Gastroesophageal sphincter (tissue), 4 donors: ENCODE results near the gene FANCC. TPM values are rescaled to one million over a fixed set of nuclear protein-coding genes. Genes with fewer than 3 reads are reported as not detected.
"Not testable (repeated sequence)": the region's sequence is repeated elsewhere in the genome, so short reads cannot be mapped to it uniquely, and the experiment has no call there.

ENCODE experiments used
- ATAC-seq: fragments of 150-250 bp; one replicate; pipeline ENCODE4 v1.9.1; 2016; ENCODE audit warnings: mild to moderate bottlenecking, moderate library complexity
- H3K27ac ChIP-seq, 4 donors: fragments of 200-600 bp; sonication (generic) in 3 of 4; 1 replicate in 3 of 4; 2 replicates in 1 of 4; pipeline ENCODE4 v1.5.1; 2016 to 2019
- H3K27me3 ChIP-seq: fragments of 200-600 bp; sonication (generic); one replicate; pipeline ENCODE4 v1.5.1; 2019
- H3K36me3 ChIP-seq, 2 donors: fragments of 200-600 bp; sonication (generic); one replicate each; pipeline ENCODE4 v1.5.1; 2019; ENCODE audit warnings: control low read depth in 1 of 2
- H3K4me1 ChIP-seq, 3 donors: fragments of 200-600 bp; sonication (generic); 1 replicate in 2 of 3; 2 replicates in 1 of 3; pipeline ENCODE4 v1.5.1; 2016 to 2019; ENCODE audit warnings: control low read depth in 2 of 3
- H3K4me3 ChIP-seq, 2 donors: fragments of 200-600 bp; sonication (generic); one replicate each; pipeline ENCODE4 v1.5.1; 2019; ENCODE audit warnings: mild to moderate bottlenecking in 1 of 2, moderate library complexity in 1 of 2
- H3K9me3 ChIP-seq, 3 donors: fragments of 200-600 bp; sonication (generic); one replicate each; pipeline ENCODE4 v1.5.1; 2017 to 2019; ENCODE audit warnings: control low read depth in 2 of 3
- EP300 ChIP-seq: sonication (generic); formaldehyde crosslinking; IDR thresholded peaks from one replicate; pipeline ENCODE4 v1.6.1; 2017; ENCODE audit warnings: antibody characterized with exemption, mild to moderate bottlenecking
- POLR2A ChIP-seq, 2 donors: fragments of 450-650 bp; IDR thresholded peaks; one replicate each; pipeline ENCODE4 v1.6.1; 2017; ENCODE audit warnings: antibody characterized with exemption in 2 of 2, mild to moderate bottlenecking in 2 of 2, moderate library complexity in 1 of 2
- POLR2AphosphoS5 ChIP-seq: sonication (generic); formaldehyde crosslinking; IDR thresholded peaks from one replicate; pipeline ENCODE4 v1.6.1; 2017; ENCODE audit warnings: antibody characterized with exemption
- WGBS, 2 donors: methylation state at CpG; one replicate each; pipeline ENCODE4 v1.1.5; 2018; ENCODE audit warnings: low coverage in 1 of 2; 5-methylcytosine and 5-hydroxymethylcytosine counted together
- total RNA-seq, 4 donors: library from RNA; depleted of rRNA; stranded (reverse); fragments of >200 nt; gene quantifications; one replicate each; pipeline ENCODE4 v1.1.0, GENCODE V29; 2016
- TF ChIP-seq, protein P1 (sequence below), 4 experiments: fragments of 200-600 bp in 2 of 4; fragments of 450-650 bp in 2 of 4; sonication (generic) in 1 of 4; IDR thresholded peaks; one replicate each; pipeline ENCODE4 v1.5.1; 2017 to 2019; ENCODE audit warnings: antibody characterized with exemption in 4 of 4, mild to moderate bottlenecking in 2 of 4, moderate library complexity in 2 of 4

The FANCC gene
- total RNA-seq, 4 donors from 2014 or later = 4.9 to 9.4 (median 7.4) TPM

DNA sequence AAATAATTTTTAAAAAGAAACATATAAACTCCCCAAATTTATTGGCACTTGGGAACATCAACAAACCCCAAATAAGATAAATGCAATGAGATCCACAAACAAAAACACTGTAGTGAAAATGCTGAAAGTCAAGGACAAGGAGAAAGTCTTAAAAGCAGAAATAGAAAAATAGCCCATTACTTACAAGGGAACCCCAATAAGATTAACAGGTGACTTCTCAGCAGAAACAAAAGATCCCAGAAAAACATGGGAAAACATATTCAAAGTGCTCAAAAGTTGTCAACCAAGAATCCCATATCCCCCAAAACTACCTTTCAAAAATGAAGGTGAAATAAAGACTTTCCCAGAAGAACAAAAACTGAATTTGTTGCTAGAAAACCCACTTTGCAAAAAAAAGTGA is 40.0 kb downstream of the FANCC start:
- Histone ChIP-seq H3K4me1 (no peaks in the 10 kb centered on the region), H3K27ac (no peak overlapping the region), H3K4me3 (no peak overlapping the region), H3K27me3 (no peaks in the 10 kb centered on the region), H3K9me3 (peaks cover 0 to 14% (median 0%) of the 10 kb centered on the region in 3 donors), H3K36me3 (no peaks in the 10 kb centered on the region)
- ATAC-seq = no peak
- TF ChIP-seq POLR2AphosphoS5 = no peak
- TF ChIP-seq EP300 = no peak
- TF ChIP-seq, protein P1, sequence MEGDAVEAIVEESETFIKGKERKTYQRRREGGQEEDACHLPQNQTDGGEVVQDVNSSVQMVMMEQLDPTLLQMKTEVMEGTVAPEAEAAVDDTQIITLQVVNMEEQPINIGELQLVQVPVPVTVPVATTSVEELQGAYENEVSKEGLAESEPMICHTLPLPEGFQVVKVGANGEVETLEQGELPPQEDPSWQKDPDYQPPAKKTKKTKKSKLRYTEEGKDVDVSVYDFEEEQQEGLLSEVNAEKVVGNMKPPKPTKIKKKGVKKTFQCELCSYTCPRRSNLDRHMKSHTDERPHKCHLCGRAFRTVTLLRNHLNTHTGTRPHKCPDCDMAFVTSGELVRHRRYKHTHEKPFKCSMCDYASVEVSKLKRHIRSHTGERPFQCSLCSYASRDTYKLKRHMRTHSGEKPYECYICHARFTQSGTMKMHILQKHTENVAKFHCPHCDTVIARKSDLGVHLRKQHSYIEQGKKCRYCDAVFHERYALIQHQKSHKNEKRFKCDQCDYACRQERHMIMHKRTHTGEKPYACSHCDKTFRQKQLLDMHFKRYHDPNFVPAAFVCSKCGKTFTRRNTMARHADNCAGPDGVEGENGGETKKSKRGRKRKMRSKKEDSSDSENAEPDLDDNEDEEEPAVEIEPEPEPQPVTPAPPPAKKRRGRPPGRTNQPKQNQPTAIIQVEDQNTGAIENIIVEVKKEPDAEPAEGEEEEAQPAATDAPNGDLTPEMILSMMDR (IDR thresholded peaks at IDR 0.05) = no peak
- TF ChIP-seq POLR2A (IDR thresholded peaks at IDR 0.05) = no peak

DNA sequence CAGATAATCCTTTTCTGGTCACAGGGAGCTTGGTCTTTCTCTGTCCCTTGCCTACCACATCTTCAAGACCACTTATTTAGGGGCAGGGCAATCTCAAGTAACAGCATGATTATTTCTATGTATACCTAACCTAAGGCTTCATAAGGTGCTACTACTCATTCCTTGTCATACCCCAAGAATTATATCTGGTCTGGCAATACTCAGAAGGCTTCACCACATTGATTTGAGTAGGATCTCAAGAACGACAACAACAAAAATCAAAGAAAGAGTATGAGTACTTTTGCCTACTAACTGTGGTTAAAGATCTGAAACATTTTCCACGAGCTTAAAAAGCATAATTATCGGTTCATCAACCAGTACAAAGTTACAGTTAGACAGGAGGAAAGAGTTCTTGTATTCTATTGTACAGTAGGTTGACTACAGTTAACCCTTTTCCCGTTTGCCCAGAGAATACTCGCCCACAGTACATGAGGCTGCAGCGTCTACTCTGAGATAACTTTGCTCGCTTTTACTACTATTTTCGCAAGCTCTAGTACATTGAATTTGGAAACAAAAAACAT is 41.0 kb downstream of the FANCC start:
- no peaks in the 10 kb centered on the region for H3K36me3 ChIP-seq
- 89 to 95% methylated on average over 4 to 8 of the region's 8 CpGs for WGBS, 2 donors
- H3K27ac ChIP-seq = no peak overlapping the region
- H3K9me3 ChIP-seq = peaks cover 0 to 14% (median 0%) of the 10 kb centered on the region in 3 donors
- H3K4me1 ChIP-seq = no peaks in the 10 kb centered on the region
- H3K4me3 ChIP-seq = no peak overlapping the region
- no peak for ATAC-seq
- no peaks in the 10 kb centered on the region for H3K27me3 ChIP-seq
- no peak for TF ChIP-seq POLR2AphosphoS5
- TF ChIP-seq, protein P1 (IDR thresholded peaks at IDR 0.05) = no peak
- no peak for TF ChIP-seq EP300
- no peak for TF ChIP-seq POLR2A (IDR thresholded peaks at IDR 0.05)

DNA sequence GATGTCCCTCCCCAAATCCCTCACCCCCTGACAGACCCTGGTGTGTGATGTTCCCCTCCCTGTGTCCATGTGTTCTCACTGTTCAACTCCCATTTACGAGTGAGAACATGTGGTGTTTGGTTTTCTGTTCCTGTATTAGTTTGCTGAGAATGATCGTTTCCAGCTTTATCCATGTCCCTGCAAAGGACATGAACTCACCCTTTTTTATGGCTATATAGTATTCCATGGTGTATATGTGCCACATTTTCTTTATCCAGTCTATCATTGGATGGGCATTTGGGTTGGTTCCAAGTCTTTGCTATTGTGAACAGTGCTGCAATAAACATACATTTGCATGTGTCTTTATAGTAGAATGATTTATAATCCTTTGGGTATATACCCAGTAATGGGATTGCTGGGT is 43.3 kb downstream of the FANCC start:
- not testable (repeated sequence) for H3K4me1 ChIP-seq, H3K4me3 ChIP-seq, H3K9me3 ChIP-seq, H3K27me3 ChIP-seq, H3K36me3 ChIP-seq, ATAC-seq, H3K27ac ChIP-seq
- 80 to 89% methylated on average over 1 to 2 of the region's 2 CpGs for WGBS, 2 donors

GRCh38 chr9:95273369-95274022 is 44.0 kb downstream of the FANCC start:
- peaks cover 0 to 7% (median 0%) of the 10 kb centered on the region in 3 donors for H3K4me1 ChIP-seq
- no peak overlapping the region for H3K27ac ChIP-seq
- no peak overlapping the region for H3K4me3 ChIP-seq
- no peak for ATAC-seq
- H3K36me3 ChIP-seq = no peaks in the 10 kb centered on the region
- TF ChIP-seq, protein P1 (IDR thresholded peaks at IDR 0.05) = no peak
- TF ChIP-seq POLR2A (IDR thresholded peaks at IDR 0.05) (no peak), EP300 (no peak), POLR2AphosphoS5 (no peak)
- WGBS, 2 donors = 68 to 97% methylated on average over 4 of the region's 4 CpGs
- H3K27me3 ChIP-seq = no peaks in the 10 kb centered on the region
- H3K9me3 ChIP-seq = no peaks in the 10 kb centered on the region

- H3K27ac ChIP-seq = no peak overlapping the region
- WGBS, 2 donors = 94 to 100% methylated on average over 6 to 8 of the region's 8 CpGs
- H3K9me3 ChIP-seq = no peaks in the 10 kb centered on the region
- H3K36me3 ChIP-seq = no peaks in the 10 kb centered on the region
- H3K4me3 ChIP-seq = no peak overlapping the region
- no peak for TF ChIP-seq EP300
- TF ChIP-seq POLR2AphosphoS5 = no peak
- TF ChIP-seq POLR2A (IDR thresholded peaks at IDR 0.05) = no peak
- TF ChIP-seq, protein P1 (IDR thresholded peaks at IDR 0.05) = no peak
- H3K27me3 ChIP-seq = no peaks in the 10 kb centered on the region
- ATAC-seq = no peak
- peaks cover 0 to 14% (median 2%) of the 10 kb centered on the region in 3 donors for H3K4me1 ChIP-seq
These were observed 44.7 kb downstream of the FANCC start for GRCh38 chr9:95272830-95273229.
